ENCODE data around the gene RMND5A.
A peak's percentile ranks its signal among the peaks of the same experiment; 100 is the strongest.
"Not testable (repeated sequence)": the region's sequence is repeated elsewhere in the genome, so short reads cannot be mapped to it uniquely, and the experiment has no call there.

RMND5A gene, protein sequence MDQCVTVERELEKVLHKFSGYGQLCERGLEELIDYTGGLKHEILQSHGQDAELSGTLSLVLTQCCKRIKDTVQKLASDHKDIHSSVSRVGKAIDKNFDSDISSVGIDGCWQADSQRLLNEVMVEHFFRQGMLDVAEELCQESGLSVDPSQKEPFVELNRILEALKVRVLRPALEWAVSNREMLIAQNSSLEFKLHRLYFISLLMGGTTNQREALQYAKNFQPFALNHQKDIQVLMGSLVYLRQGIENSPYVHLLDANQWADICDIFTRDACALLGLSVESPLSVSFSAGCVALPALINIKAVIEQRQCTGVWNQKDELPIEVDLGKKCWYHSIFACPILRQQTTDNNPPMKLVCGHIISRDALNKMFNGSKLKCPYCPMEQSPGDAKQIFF

DNA sequence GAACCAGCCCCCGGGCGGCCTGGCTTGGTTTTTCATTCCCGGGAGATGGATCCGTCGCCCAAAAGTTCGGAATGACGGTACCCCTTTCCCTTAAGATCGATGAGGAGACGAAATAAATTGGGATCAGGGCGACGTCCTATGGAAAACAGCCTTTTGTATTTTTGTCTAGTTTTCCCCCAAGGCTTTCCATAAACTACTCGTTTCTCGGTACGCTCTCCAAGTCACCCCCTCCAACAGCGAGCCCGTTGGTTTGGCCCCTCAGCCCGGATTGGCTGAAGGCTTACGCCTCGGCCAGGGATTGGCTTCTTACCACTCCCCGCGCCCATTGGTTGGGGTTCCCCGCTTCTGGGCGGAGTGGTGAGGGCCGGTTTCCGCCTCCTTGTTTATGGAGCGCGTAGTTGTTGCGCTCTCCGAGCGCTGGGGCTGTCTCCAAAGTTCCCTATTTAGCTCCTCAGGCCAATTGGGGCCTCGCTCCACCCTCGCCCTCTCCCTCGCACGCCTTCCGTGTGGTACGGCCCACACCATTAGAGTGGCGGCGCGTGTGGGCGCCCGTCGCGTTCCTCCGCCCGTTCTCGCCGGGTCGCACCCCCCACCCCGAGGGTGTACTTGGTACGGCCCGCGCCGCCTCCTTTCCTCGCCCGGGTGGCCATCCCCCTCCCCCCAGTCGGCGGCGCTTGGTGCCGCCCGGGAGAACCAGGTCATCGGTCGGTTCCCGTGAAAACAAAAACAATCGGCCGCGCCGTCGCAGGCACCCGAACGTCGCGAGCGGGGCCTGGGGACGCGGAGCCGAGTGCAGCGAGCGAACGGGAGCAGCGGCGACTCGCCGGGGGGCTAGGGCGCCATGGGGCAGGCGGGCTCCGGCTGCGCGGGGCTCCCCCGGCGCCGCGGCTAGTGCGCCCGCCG is at the start of gene RMND5A:
Gene RMND5A (plus strand): TSS at position 655 of the 903 bp plus-strand sequence. CDS start 377 bp downstream, outside the sequence.
- CTCF ChIA-PET; POLR2A ChIA-PET (ENCODE audit: low non-redundant PET); DNase-seq (ENCODE audit: low spot score): not testable (repeated sequence)
- H3K27ac ChIP-seq = peak within 1 kb of the TSS; percentile 83

DNA sequence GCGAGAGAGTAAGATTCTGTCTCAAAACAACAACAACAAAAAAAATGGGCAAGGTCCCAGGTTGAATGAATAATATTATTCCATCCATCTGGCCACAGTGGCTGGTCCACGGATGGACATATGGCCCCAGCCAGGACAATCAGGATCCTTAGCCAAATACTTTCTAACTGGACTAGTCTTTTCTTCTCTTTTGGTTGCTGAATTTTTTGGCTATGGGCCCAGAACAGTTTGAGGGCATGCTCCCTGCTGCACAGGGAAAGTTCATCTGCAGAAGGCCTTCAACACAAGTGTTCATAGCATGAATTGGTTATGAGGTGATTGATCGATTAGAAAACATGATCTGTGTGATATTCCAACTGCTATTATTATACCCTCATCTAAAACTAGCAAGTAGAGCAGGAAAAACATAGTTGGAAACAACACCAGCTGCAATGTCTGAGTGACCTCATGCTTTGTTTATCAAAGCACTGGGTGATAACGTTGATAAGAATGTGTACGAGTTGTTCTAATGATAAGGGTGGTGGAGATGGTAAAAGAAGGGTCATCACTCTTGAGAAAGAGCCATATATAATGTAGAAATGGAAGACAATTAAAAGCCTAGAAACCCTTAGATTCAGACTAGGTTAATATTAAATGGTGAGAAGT is 48.6 kb upstream of the RMND5A start:
- no peak for DNase-seq (ENCODE audit: low spot score)
- no peak overlapping the region for H3K27ac ChIP-seq
- TF ChIP-seq, protein P1, sequence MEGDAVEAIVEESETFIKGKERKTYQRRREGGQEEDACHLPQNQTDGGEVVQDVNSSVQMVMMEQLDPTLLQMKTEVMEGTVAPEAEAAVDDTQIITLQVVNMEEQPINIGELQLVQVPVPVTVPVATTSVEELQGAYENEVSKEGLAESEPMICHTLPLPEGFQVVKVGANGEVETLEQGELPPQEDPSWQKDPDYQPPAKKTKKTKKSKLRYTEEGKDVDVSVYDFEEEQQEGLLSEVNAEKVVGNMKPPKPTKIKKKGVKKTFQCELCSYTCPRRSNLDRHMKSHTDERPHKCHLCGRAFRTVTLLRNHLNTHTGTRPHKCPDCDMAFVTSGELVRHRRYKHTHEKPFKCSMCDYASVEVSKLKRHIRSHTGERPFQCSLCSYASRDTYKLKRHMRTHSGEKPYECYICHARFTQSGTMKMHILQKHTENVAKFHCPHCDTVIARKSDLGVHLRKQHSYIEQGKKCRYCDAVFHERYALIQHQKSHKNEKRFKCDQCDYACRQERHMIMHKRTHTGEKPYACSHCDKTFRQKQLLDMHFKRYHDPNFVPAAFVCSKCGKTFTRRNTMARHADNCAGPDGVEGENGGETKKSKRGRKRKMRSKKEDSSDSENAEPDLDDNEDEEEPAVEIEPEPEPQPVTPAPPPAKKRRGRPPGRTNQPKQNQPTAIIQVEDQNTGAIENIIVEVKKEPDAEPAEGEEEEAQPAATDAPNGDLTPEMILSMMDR (conservative IDR thresholded peaks at IDR 0.05; ENCODE audit: low read depth) = no peak
- CTCF ChIA-PET = no interaction called here
- POLR2A ChIA-PET (ENCODE audit: low non-redundant PET) = no interaction called here

DNA sequence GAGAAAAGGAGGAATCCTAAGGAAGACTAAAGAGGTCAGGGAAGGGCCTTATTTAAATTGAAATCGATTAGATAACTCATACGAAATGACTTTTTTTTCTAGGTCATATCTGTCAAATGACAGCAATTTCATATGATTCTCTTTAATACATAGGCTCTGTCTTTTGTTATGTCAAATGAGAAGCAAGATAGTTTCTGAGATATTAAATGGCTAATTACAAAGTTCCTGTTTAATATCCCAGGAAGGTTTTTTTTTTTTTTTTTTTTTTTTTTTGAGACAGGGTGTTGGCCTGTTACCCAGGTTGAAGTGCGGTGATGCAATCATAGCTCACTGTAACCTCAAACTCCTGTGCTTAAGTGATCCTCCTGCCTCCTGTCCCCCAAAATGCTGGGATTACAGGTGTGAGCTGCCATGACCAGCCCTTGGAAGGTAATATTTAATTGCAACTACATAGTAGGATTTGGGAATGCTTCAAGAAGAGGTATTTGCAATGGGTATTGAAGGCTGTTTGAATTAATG is 48.0 kb upstream of the RMND5A start:
- POLR2A ChIA-PET (ENCODE audit: low non-redundant PET) = no interaction called here
- no peak for DNase-seq (ENCODE audit: low spot score)

DNA sequence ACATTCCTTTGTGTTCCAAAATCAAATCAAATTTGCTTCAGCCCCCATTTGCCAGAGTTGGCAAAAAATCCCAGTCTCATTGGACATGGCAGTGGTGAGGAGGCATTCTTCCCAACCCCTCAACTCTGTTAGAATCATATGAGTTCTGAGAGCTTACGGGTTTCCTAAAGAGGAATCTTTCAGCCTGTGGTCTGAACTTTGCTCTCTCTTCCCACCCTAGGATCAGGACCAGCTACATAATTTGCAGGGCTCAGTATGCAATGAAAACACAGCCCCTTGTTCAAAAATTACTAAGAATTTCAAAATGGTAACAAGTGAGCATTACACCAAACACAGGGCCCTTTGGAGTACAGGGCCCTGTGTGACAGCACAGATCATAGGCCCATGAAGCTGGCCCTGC is 47.1 kb upstream of the RMND5A start:
- no peak for DNase-seq (ENCODE audit: low spot score)
- H3K27ac ChIP-seq = no peak overlapping the region
- TF ChIP-seq, protein P1 (conservative IDR thresholded peaks at IDR 0.05; ENCODE audit: low read depth) = no peak
- ChIA-PET CTCF (no interaction called here), POLR2A (ENCODE audit: low non-redundant PET) (no interaction called here)

More for the DNA sequence above, 48.0 kb upstream of the RMND5A start:
- no peak overlapping the region for H3K27ac ChIP-seq
- CTCF ChIA-PET = no interaction called here
- TF ChIP-seq, protein P1 (conservative IDR thresholded peaks at IDR 0.05; ENCODE audit: low read depth) = no peak

DNA sequence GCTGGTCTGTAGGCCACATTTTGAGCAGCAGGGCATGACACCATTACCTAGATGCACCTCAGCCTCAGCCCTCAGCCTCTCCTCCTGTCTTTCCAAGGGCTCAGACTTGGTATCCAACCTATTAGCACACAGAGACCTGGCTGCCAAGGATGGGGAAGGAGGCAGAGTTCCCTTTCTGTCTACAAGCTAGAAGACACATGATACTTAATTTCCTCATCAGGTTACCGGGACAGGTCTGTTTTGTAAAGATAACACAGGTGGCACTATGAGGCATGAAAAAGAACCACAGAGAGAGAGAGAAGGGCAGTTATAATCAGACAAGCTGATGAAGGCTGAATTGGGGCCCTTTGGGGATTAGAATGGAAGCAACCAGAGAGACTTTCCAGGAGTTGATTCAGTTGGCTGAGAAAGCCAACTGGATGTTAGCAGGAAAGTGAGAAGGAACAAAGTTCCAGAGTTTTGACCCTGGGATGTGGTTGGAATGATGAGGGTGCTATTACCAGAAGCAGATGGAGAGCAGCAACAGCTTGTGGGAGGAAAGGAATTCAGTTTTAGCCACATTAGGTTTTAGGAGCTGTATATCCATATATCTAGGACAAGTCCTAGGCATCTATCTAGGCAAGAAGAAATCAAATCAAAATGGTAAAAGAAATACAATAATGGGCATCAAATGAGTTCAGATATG is 46.0 kb upstream of the RMND5A start:
- no peak for DNase-seq (ENCODE audit: low spot score)
- CTCF ChIA-PET = no interaction called here
- POLR2A ChIA-PET (ENCODE audit: low non-redundant PET) = no interaction called here

DNA sequence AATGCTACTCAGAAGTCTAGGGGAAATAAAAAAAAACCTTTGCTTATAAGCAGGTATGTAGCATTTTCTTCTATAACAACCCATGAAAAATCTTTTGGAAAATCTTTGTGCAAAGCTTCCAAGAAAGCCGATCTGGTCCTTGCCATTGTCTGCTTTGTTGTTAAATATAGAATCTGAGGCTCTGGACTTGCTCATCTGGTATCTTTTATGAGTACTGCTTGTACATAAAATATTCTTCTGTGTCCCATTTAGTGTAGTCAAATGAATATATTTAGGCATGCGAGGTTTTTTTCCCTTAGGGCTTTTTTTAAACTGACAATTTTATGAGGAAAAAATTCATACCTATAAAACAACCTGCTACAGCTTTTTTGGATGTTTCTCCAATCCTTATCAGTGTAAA is 45.0 kb upstream of the RMND5A start:
- no peak for DNase-seq (ENCODE audit: low spot score)
- TF ChIP-seq, protein P1 (conservative IDR thresholded peaks at IDR 0.05; ENCODE audit: low read depth) = no peak
- POLR2A ChIA-PET (ENCODE audit: low non-redundant PET) = no interaction called here
- CTCF ChIA-PET = interaction anchor here (0.6 kb wide), 1 partner anchor 116 kb away, joined by 4 read pairs; the partner anchor contains the start of gene CD8A
- no peak overlapping the region for H3K27ac ChIP-seq

More for the DNA sequence above, 46.0 kb upstream of the RMND5A start:
- TF ChIP-seq, protein P1 (conservative IDR thresholded peaks at IDR 0.05; ENCODE audit: low read depth) = no peak
- no peak overlapping the region for H3K27ac ChIP-seq

Measured in RWPE1 (cell line).